Measurements from ENCODE around the gene TMEM120B. TPM values are rescaled to one million over a fixed set of nuclear protein-coding genes. Genes with fewer than 3 reads are reported as not detected.

The TMEM120B gene
- total and polyA plus RNA-seq, 2 of the 13 experiments (the other 11 are each of a cell fraction or from before 2014, with no cell fraction given) = 7.1 to 12.9 TPM

- TF ChIP-seq ZNF770 (CRISPR knock-in tag; IDR thresholded peaks at IDR 0.05) (no peak), ZNF512 (CRISPR knock-in tag; IDR thresholded peaks at IDR 0.05) (no peak), ZNF652 (CRISPR knock-in tag; IDR thresholded peaks at IDR 0.05; ENCODE audit: borderline replicate concordance, low read depth) (no peak), MIXL1 (CRISPR knock-in tag; IDR thresholded peaks at IDR 0.05) (0 out of 2 replicates have a peak, but pooled peaks have one; percentile 10), SUZ12 (IDR thresholded peaks at IDR 0.05; ENCODE audit: low read depth, low read length) (no peak), ZNF432 (CRISPR knock-in tag; IDR thresholded peaks at IDR 0.05; ENCODE audit: borderline replicate concordance) (no peak), BCL3 (CRISPR knock-in tag; IDR thresholded peaks at IDR 0.05) (no peak), HOXA9 (CRISPR knock-in tag; IDR thresholded peaks at IDR 0.05; ENCODE audit: borderline replicate concordance) (no peak), ZNF160 (CRISPR knock-in tag; IDR thresholded peaks at IDR 0.05) (no peak), EZH2 (conservative IDR thresholded peaks at IDR 0.05; ENCODE audit: low read depth, low read length) (no peak), CBX2 (IDR thresholded peaks at IDR 0.05; ENCODE audit: low read depth, low read length) (no peak), CBX2 (CRISPR knock-in tag; IDR thresholded peaks at IDR 0.05; ENCODE audit: low read depth) (no peak), TFDP1 (CRISPR knock-in tag; IDR thresholded peaks at IDR 0.05; ENCODE audit: borderline replicate concordance) (no peak), TOE1 (CRISPR knock-in tag; IDR thresholded peaks at IDR 0.05) (no peak), ZNF7 (CRISPR knock-in tag; IDR thresholded peaks at IDR 0.05) (no peak), FOSL2 (CRISPR knock-in tag; IDR thresholded peaks at IDR 0.05) (peak; percentile 65), ARNT2 (CRISPR knock-in tag; IDR thresholded peaks at IDR 0.05; ENCODE audit: low read depth) (no peak), GZF1 (CRISPR knock-in tag; IDR thresholded peaks at IDR 0.05) (no peak), PAX8 (CRISPR knock-in tag; IDR thresholded peaks at IDR 0.05; ENCODE audit: borderline replicate concordance) (no peak), REL (CRISPR knock-in tag; conservative IDR thresholded peaks at IDR 0.05) (no peak), ZNF446 (CRISPR knock-in tag; IDR thresholded peaks at IDR 0.05) (no peak), ZNF33A (CRISPR knock-in tag; IDR thresholded peaks at IDR 0.05; ENCODE audit: borderline replicate concordance) (no peak), ZNF737 (CRISPR knock-in tag; IDR thresholded peaks at IDR 0.05; ENCODE audit: borderline replicate concordance) (no peak), ZNF713 (CRISPR knock-in tag; IDR thresholded peaks at IDR 0.05) (no peak), ZNF740 (CRISPR knock-in tag; IDR thresholded peaks at IDR 0.05) (no peak), KDM1A (CRISPR knock-in tag; IDR thresholded peaks at IDR 0.05) (peak; percentile 28; the same call in 1 of the 2 replicates)
Measured at GRCh38 chr12:121709478-121709961, 3.0 kb upstream of the TMEM120B start (continued).
